Endometrial microvascular endothelial cells (primary cell): ENCODE measurements around the gene TBC1D23. TPM values are rescaled to one million over a fixed set of nuclear protein-coding genes. Genes with fewer than 3 reads are reported as not detected.

Source experiments
- total RNA-seq: library from RNA; depleted of rRNA; stranded (reverse); fragments of >200 nt; gene quantifications from one replicate; pipeline ENCODE4 v1.2.3, GENCODE V29; 2015; ENCODE audit errors: inconsistent ontology term

Gene TBC1D23
- total RNA-seq, 1 donor from 2014 or later: 30.3 TPM

Other genes with a start within 250 kb of the TBC1D23 start
- 31.3 TPM for gene FILIP1L, start 146.5 kb upstream of the TBC1D23 start, total RNA-seq
- gene NIT2, start 73.8 kb downstream of the TBC1D23 start, total RNA-seq: 14.7 TPM
- 36.2 TPM for gene TOMM70, start 140.1 kb downstream of the TBC1D23 start, total RNA-seq
- 1.1 TPM for gene LNP1, start 140.5 kb downstream of the TBC1D23 start, total RNA-seq
- gene TMEM45A, start 231.6 kb downstream of the TBC1D23 start, total RNA-seq: 5.2 TPM